ENCODE measurements around the gene NCK2. TPM values are rescaled to one million over a fixed set of nuclear protein-coding genes. Genes with fewer than 3 reads are reported as not detected.

The NCK2 gene
- total RNA-seq, 1 experiment from 2014 or later = 49.2 TPM

DNA sequence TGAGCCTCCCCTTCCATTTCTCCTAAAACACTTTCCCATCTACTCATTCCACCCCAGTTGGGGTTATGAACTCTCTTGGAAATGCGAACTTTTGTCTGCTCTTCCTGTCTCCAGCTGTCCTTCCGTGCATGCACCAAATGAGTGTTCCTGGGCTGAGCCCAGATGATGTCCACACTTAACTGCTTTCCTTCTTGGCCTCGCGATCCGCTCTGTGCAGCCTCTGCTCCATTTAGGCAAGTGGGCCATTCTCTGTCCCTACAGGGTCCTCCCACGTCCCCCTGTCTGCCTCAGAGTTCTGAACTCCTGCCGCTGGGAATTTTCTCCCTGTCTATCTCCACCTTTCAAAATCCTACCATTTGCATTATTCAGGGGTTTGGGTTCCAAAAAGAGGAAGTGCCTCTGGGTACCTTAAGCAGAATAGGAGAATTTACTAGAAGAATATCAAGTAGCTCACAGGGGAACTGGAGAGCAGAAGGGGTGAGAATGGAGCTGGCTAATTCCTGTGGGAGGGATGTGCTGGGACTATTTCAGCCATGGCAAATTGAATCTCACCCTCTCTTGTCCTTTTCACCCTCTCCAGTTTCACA lies 4.7 kb upstream of the NCK2 start:
- H3K23ac ChIP-seq (ENCODE audit: insufficient read length, low read depth, low read length) = no peak overlapping the region
- WGBS (ENCODE audit: extremely low coverage, insufficient read length, low lambda C conversion rate) = no CpG with 5 or more reads among the region's 7 CpGs
- Mint-ChIP-seq H3K4me1 (peaks cover 17 to 18% of the 10 kb centered on the region in 2 experiments), H3K27ac (no peak overlapping the region), H3K36me3 (ENCODE audit: insufficient read depth in 1 of 3, low read depth in 3 of 3) (no peaks in the 10 kb centered on the region), H3K27me3 (ENCODE audit: low read depth) (peaks cover 33% of the 10 kb centered on the region), H3K4me3 (no peak overlapping the region), H3K9me3 (no peaks in the 10 kb centered on the region; a peak in 1 of 5 replicates)
- no peaks in the 10 kb centered on the region for H3K23me2 ChIP-seq (ENCODE audit: insufficient read length, low read depth, low read length, poor library complexity, severe bottlenecking)
- H4K91ac ChIP-seq (ENCODE audit: insufficient read length, low read depth, low read length) = no peak overlapping the region
- no peaks in the 10 kb centered on the region for H3K79me1 ChIP-seq (ENCODE audit: insufficient read depth, low read depth, low read length, poor library complexity, severe bottlenecking)
- no peak for DNase-seq
- no peak overlapping the region for H3T11ph ChIP-seq (ENCODE audit: low read length)
- no peak overlapping the region for H2BK15ac ChIP-seq (ENCODE audit: low read depth, low read length)
- no peak overlapping the region for H3K14ac ChIP-seq (ENCODE audit: insufficient read depth, low read length)
- no peaks in the 10 kb centered on the region for H4K20me1 ChIP-seq (ENCODE audit: control insufficient read depth, insufficient read depth, insufficient read length)
- no peak overlapping the region for H2AFZ ChIP-seq (ENCODE audit: low read length)
- H4K8ac ChIP-seq (replicated peaks; ENCODE audit: insufficient read length, low read depth, low read length) = no peak overlapping the region
- H3K27ac ChIP-seq (ENCODE audit: insufficient read length, low read depth, low read length) = no peak overlapping the region
- no peak for TF ChIP-seq CTCF (conservative IDR thresholded peaks at IDR 0.05)
- no peaks in the 10 kb centered on the region for H3K79me2 ChIP-seq (ENCODE audit: insufficient read depth, low read length)
- no peak overlapping the region for H2BK12ac ChIP-seq (ENCODE audit: insufficient read length, low read depth, low read length)
- H3K56ac ChIP-seq (ENCODE audit: insufficient read length, low read depth, low read length) = no peak overlapping the region
- H2AK5ac ChIP-seq (ENCODE audit: insufficient read length, low read length) = no peak overlapping the region
- H2BK20ac ChIP-seq (ENCODE audit: low read depth, low read length, poor library complexity, severe bottlenecking) = no peak overlapping the region
- H3K4ac ChIP-seq (ENCODE audit: low read depth, low read length) = no peak overlapping the region
- H4K5ac ChIP-seq (ENCODE audit: insufficient read length, low read depth, low read length) = no peak overlapping the region
- H2BK5ac ChIP-seq (ENCODE audit: insufficient read length, low read length) = no peak overlapping the region
- no peak overlapping the region for H3K18ac ChIP-seq (ENCODE audit: insufficient read length, low read depth, low read length)
- no peak overlapping the region for H3K9ac ChIP-seq (ENCODE audit: extremely low read depth, insufficient read length, low read length)
- H3K4me2 ChIP-seq (ENCODE audit: insufficient read depth, insufficient read length, low read length) = no peak overlapping the region
- no peak overlapping the region for H2BK120ac ChIP-seq (ENCODE audit: low read depth, low read length, poor library complexity, severe bottlenecking)
- H3K27me3 ChIP-seq (ENCODE audit: insufficient read depth, low read length) = no peaks in the 10 kb centered on the region
- peaks cover 6% of the 10 kb centered on the region; the same call in 1 of the 2 replicates for H3K4me1 ChIP-seq (ENCODE audit: insufficient read depth, low read length)
- H3K9me3 ChIP-seq (ENCODE audit: control insufficient read depth, low read depth, low read length) = no peaks in the 10 kb centered on the region
